Measurements from ENCODE around the gene AP2A1. TPM values are rescaled to one million over a fixed set of nuclear protein-coding genes. Genes with fewer than 3 reads are reported as not detected.

AP2A1 gene
- total and polyA plus RNA-seq, 2 donors (not counting 3 experiments of a cell fraction or from before 2014, with no cell fraction given): 108 to 113 TPM

DNA sequence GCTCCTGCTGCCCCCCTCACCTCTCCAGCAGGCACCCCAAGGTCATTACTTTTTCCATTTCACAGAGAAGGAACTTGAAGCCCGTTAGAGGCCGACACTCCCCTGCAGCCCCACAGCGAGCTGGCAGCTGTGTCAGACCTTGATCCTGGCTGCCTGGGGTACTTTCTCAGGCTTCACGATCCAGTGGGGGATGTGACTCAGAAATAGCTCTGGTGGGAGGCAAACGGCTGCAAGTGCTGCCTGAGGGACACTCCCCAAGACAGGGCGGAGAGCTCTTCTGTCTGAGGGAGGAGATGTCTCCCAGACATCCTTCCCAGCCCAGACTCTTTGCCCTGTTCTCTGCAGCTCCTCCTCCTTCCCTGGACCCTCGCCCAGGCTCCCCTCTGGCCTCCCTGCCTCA is 8.5 kb upstream of the AP2A1 start:
- Histone ChIP-seq H3K27ac (ENCODE audit: insufficient read depth, low read depth, low read length) (no peak overlapping the region), H4K20me1 (replicated peaks; ENCODE audit: control insufficient read depth, extremely low read depth, insufficient read depth, low read length) (no peaks in the 10 kb centered on the region), H3K9me1 (replicated peaks; ENCODE audit: control insufficient read depth, extremely low read depth, insufficient read depth, low read length) (no peaks in the 10 kb centered on the region), H3K4me2 (ENCODE audit: insufficient read depth, low read length) (no peak overlapping the region), H3K4me1 (ENCODE audit: control insufficient read depth, extremely low read depth, insufficient read depth, low read length) (no peaks in the 10 kb centered on the region), H3K9me3 (replicated peaks; ENCODE audit: control insufficient read depth, insufficient read depth, low read length) (no peaks in the 10 kb centered on the region), H3K4me3 (replicated peaks in 1 of 3; ENCODE audit: insufficient read depth in 1 of 3, low read depth in 1 of 3, low read length in 3 of 3) (no peak overlapping the region), H3K36me3 (ENCODE audit: control insufficient read depth in 2 of 2, extremely low read depth in 1 of 2, insufficient read depth in 2 of 2, low read length in 2 of 2) (no peaks in the 10 kb centered on the region), H3K27me3 (ENCODE audit: control insufficient read depth in 2 of 2, insufficient read depth in 2 of 2, low read length in 2 of 2) (no peaks in the 10 kb centered on the region), H2AFZ (ENCODE audit: low read depth, low read length) (no peak overlapping the region), H3K79me2 (ENCODE audit: control insufficient read depth, insufficient read depth, low read length) (no peaks in the 10 kb centered on the region), H3K9ac (replicated peaks; ENCODE audit: extremely low read depth, insufficient read depth, low read length) (no peak overlapping the region)
- ChIA-PET CTCF (no interaction called here), POLR2A (interaction anchor here (0.6 kb wide), 1 partner anchor 39 kb away, joined by 3 read pairs; no protein-coding TSS in a partner anchor)
- BruUV-seq (replicated peaks): no TSS peak
- TF ChIP-seq POLR2AphosphoS5 (IDR thresholded peaks at IDR 0.05; ENCODE audit: insufficient read depth, low read depth, low read length) (no peak), CTCF (IDR thresholded peaks at IDR 0.05; ENCODE audit: extremely low read depth in 1 of 2, insufficient read depth in 1 of 2, low read depth in 1 of 2, low read length in 2 of 2) (no peak), JUN (IDR thresholded peaks at IDR 0.05; ENCODE audit: borderline replicate concordance, insufficient read depth, insufficient read length, low read depth) (no peak), FOS (IDR thresholded peaks at IDR 0.05; ENCODE audit: borderline replicate concordance, insufficient read depth, low read length) (no peak), GATA2 (IDR thresholded peaks at IDR 0.05; ENCODE audit: insufficient read depth, insufficient read length, low read depth, low read length) (no peak), POLR2A (IDR thresholded peaks at IDR 0.05; ENCODE audit: low read depth, low read length) (no peak), MYC (IDR thresholded peaks at IDR 0.05; ENCODE audit: low read depth, low read length) (no peak), EZH2 (IDR thresholded peaks at IDR 0.05; ENCODE audit: borderline replicate concordance, low read depth, low read length, severe bottlenecking) (no peak)
- TF ChIP-seq, protein P1, sequence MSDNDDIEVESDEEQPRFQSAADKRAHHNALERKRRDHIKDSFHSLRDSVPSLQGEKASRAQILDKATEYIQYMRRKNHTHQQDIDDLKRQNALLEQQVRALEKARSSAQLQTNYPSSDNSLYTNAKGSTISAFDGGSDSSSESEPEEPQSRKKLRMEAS (IDR thresholded peaks at IDR 0.05; ENCODE audit: insufficient read depth, insufficient read length): no peak
- intact Hi-C loops (cut with micrococcal nuclease) (no loop called here), dilution Hi-C loops (cut with MboI; ENCODE audit: extremely low pct_ligation_motif_present, low sequenced_read_pairs) (no loop called here)
- DNase-seq (ENCODE audit: low read depth, low spot score) (no peak), FAIRE-seq (no peak)
